ENCODE measurements around the gene PLD1. TPM values are rescaled to one million over a fixed set of nuclear protein-coding genes. Genes with fewer than 3 reads are reported as not detected.

The PLD1 gene
- total RNA-seq, 1 experiment from 2014 or later = 5.3 TPM

DNA sequence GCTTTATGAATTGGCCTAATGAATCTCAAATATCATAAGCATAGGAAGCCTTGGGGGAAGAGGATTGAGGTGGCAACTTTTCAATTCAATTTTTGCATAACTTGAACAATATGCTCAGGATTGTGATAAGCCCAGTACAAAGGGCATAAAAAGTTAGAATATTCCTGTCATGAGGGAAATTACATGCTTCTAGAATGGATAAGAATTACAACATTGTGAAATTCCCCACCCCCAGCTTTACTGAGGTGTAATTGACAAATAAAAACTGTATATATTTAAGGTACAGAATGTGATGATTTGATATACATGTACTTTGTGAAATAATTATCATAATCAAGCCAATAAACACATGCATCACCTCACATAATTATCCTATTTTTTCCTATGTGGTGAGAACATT lies 217.5 kb downstream of the PLD1 start:
- no peaks in the 10 kb centered on the region for H3K27me3 Mint-ChIP-seq (ENCODE audit: insufficient read depth, unreplicated experiment)
- ChIA-PET CTCF (no interaction called here), POLR2A (no interaction called here)
- no peaks in the 10 kb centered on the region for H3K36me3 ChIP-seq (ENCODE audit: control insufficient read depth, insufficient read depth, low read length)
- H3K4me1 Mint-ChIP-seq (ENCODE audit: low read depth, unreplicated experiment) = no peaks in the 10 kb centered on the region
- intact Hi-C loops (cut with micrococcal nuclease; ENCODE audit: unreplicated experiment) = no loop called here
- H3K36me3 Mint-ChIP-seq (ENCODE audit: insufficient read depth, unreplicated experiment) = no peaks in the 10 kb centered on the region
- H3K27me3 ChIP-seq (replicated peaks; ENCODE audit: control insufficient read depth, insufficient read depth, low read length) = no peaks in the 10 kb centered on the region
- DNase-seq = no peak
- H3K4me1 ChIP-seq = no peaks in the 10 kb centered on the region
- no peak overlapping the region for H3K4me3 ChIP-seq (ENCODE audit: low read depth, low read length)
- H3K9me3 ChIP-seq = no peaks in the 10 kb centered on the region
- H3K9me3 Mint-ChIP-seq (ENCODE audit: unreplicated experiment) = no peaks in the 10 kb centered on the region
- no peak overlapping the region for H3K27ac Mint-ChIP-seq (ENCODE audit: unreplicated experiment)
- no peak overlapping the region for H3K4me3 Mint-ChIP-seq (ENCODE audit: unreplicated experiment)
- no TSS peak for BruUV-seq (replicated peaks)
- TF ChIP-seq, protein P1, sequence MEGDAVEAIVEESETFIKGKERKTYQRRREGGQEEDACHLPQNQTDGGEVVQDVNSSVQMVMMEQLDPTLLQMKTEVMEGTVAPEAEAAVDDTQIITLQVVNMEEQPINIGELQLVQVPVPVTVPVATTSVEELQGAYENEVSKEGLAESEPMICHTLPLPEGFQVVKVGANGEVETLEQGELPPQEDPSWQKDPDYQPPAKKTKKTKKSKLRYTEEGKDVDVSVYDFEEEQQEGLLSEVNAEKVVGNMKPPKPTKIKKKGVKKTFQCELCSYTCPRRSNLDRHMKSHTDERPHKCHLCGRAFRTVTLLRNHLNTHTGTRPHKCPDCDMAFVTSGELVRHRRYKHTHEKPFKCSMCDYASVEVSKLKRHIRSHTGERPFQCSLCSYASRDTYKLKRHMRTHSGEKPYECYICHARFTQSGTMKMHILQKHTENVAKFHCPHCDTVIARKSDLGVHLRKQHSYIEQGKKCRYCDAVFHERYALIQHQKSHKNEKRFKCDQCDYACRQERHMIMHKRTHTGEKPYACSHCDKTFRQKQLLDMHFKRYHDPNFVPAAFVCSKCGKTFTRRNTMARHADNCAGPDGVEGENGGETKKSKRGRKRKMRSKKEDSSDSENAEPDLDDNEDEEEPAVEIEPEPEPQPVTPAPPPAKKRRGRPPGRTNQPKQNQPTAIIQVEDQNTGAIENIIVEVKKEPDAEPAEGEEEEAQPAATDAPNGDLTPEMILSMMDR (IDR thresholded peaks at IDR 0.05; ENCODE audit: insufficient read depth in 1 of 2, low read depth in 1 of 2, low read length in 1 of 2, severe bottlenecking in 1 of 2, unreplicated experiment in 1 of 2) = no peak

DNA sequence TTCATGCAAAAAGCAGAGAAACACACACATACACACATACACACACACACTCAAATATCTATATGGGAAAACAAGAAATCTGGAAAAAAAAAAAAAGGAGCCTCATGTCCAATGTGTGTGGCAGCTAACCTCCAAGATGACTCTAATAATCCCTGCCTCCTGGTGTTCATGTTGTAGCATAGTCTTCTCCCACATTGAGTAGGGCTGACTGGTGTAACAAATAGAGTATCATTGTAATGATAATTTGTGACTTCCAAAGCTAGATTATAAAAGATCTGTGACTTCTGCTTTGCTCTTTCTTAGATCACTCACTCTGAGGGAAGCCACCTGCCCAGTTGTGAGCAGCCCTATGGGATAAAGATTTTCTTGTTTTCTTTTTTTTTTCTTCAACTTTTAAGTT lies 219.2 kb downstream of the PLD1 start:
- H3K9me3 Mint-ChIP-seq (ENCODE audit: unreplicated experiment) = no peaks in the 10 kb centered on the region
- H3K36me3 ChIP-seq (ENCODE audit: control insufficient read depth, insufficient read depth, low read length) = no peaks in the 10 kb centered on the region
- H3K36me3 Mint-ChIP-seq (ENCODE audit: insufficient read depth, unreplicated experiment) = no peaks in the 10 kb centered on the region
- no peaks in the 10 kb centered on the region for H3K4me1 Mint-ChIP-seq (ENCODE audit: low read depth, unreplicated experiment)
- intact Hi-C loops (cut with micrococcal nuclease; ENCODE audit: unreplicated experiment) = no loop called here
- no peak overlapping the region for H3K4me3 ChIP-seq (ENCODE audit: low read depth, low read length)
- no peaks in the 10 kb centered on the region for H3K27me3 Mint-ChIP-seq (ENCODE audit: insufficient read depth, unreplicated experiment)
- H3K4me3 Mint-ChIP-seq (ENCODE audit: unreplicated experiment) = no peak overlapping the region
- no peak overlapping the region for H3K27ac Mint-ChIP-seq (ENCODE audit: unreplicated experiment)
- BruUV-seq (replicated peaks) = no TSS peak
- ChIA-PET CTCF (no interaction called here), POLR2A (no interaction called here)
- TF ChIP-seq, protein P1 (IDR thresholded peaks at IDR 0.05; ENCODE audit: insufficient read depth in 1 of 2, low read depth in 1 of 2, low read length in 1 of 2, severe bottlenecking in 1 of 2, unreplicated experiment in 1 of 2) = no peak
- no peaks in the 10 kb centered on the region for H3K27me3 ChIP-seq (replicated peaks; ENCODE audit: control insufficient read depth, insufficient read depth, low read length)
- no peaks in the 10 kb centered on the region for H3K9me3 ChIP-seq
- H3K4me1 ChIP-seq = no peaks in the 10 kb centered on the region
- no peak for DNase-seq

DNA sequence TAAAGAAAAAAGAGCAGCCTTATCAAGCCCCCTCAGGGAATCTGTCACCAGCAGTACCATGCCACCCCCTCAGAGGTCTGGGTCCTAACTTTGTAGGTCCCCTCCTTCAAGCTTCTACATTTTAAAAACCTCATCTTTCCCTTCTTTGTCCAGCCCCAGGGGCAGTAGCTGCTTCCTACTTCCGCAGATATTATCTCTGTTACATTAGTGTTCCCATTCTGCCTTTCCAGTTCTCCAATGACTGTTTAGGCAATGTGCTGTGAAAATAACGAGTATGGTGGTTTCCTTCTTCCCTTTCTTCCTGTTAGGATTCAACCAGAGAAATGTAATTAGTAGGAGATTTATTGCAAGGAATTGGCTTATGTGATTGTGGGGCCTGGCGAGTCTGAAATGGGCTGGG lies 224.0 kb downstream of the PLD1 start:
- no peak overlapping the region for H3K4me3 ChIP-seq (ENCODE audit: low read depth, low read length)
- H3K27ac Mint-ChIP-seq (ENCODE audit: unreplicated experiment) = no peak overlapping the region
- CTCF ChIA-PET = no interaction called here
- DNase-seq = no peak
- H3K4me1 ChIP-seq = no peaks in the 10 kb centered on the region
- TF ChIP-seq, protein P1 (IDR thresholded peaks at IDR 0.05; ENCODE audit: insufficient read depth in 1 of 2, low read depth in 1 of 2, low read length in 1 of 2, severe bottlenecking in 1 of 2, unreplicated experiment in 1 of 2) = no peak
- H3K4me1 Mint-ChIP-seq (ENCODE audit: low read depth, unreplicated experiment) = no peaks in the 10 kb centered on the region
- H3K4me3 Mint-ChIP-seq (ENCODE audit: unreplicated experiment) = no peak overlapping the region
- POLR2A ChIA-PET = no interaction called here
- no peaks in the 10 kb centered on the region for H3K9me3 ChIP-seq
- no TSS peak for BruUV-seq (replicated peaks)
- H3K9me3 Mint-ChIP-seq (ENCODE audit: unreplicated experiment) = no peaks in the 10 kb centered on the region
- H3K36me3 Mint-ChIP-seq (ENCODE audit: insufficient read depth, unreplicated experiment) = no peaks in the 10 kb centered on the region
- intact Hi-C loops (cut with micrococcal nuclease; ENCODE audit: unreplicated experiment) = no loop called here
- no peaks in the 10 kb centered on the region for H3K36me3 ChIP-seq (ENCODE audit: control insufficient read depth, insufficient read depth, low read length)
- no peaks in the 10 kb centered on the region for H3K27me3 Mint-ChIP-seq (ENCODE audit: insufficient read depth, unreplicated experiment)
- H3K27me3 ChIP-seq (replicated peaks; ENCODE audit: control insufficient read depth, insufficient read depth, low read length) = no peaks in the 10 kb centered on the region

All from Caco-2 (cell line).